GM06990 (cell line): ENCODE measurements around the gene CACNB2.

Source experiments
- DNase-seq: peaks from one replicate; pipeline ENCODE4 v3.0.0-alpha.2; 2011; ENCODE audit not compliant: insufficient read length; ENCODE audit errors: extremely low read depth
- H3K27me3 ChIP-seq: replicated peaks from 2 replicates; pipeline ENCODE4 v1.6.0; 2011; ENCODE audit warnings: low read length; ENCODE audit not compliant: control insufficient read depth, insufficient read depth
- H3K36me3 ChIP-seq: 2 replicates; pipeline ENCODE4 v1.5.1; 2011; ENCODE audit warnings: low read length; ENCODE audit not compliant: control insufficient read depth, insufficient read depth
- H3K4me3 ChIP-seq: replicated peaks from 2 replicates; pipeline ENCODE4 v1.5.1; 2011; ENCODE audit warnings: low read depth, mild to moderate bottlenecking, control low read depth, low read length
- TF ChIP-seq, protein P1 (sequence below): IDR thresholded peaks from 2 replicates; pipeline ENCODE4 v1.5.1; 2011; ENCODE audit warnings: low read length, control low read depth, mild to moderate bottlenecking, inconsistent platforms; ENCODE audit not compliant: insufficient read depth, poor library complexity, severe bottlenecking

CACNB2 gene

DNA sequence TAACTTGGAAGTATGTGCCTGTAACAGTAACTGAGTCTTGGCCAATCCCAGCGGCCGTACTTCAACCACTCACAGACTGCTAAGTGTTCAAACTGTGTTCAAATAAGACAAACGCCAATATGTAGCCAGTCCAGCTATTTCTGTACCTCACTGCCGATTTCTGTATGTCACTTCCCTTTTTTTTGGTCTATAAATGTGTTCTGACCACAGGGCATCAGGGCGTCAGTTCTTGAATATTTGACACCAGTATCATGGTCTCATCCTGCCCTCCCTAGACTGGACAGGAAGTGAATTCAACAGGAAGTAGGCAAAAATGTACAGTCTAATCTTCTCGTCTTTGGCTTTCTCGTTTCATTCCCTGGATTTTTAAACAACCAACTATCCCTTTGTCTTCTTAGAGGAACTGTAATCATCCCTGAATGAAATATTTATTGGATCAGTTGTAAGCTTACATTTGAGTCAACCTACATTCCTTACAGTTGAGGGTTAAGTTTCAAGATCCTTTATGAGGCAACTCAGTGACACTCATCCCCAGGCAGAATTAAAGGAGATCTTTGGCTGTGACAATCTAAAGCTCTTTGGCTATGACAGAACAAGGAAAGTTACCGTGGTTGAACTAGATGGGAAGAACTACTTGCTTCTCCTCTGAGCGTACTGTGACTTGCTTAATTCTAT, 278.5 kb downstream of the CACNB2 start:
- no peak overlapping the region for H3K4me3 ChIP-seq
- no peak for DNase-seq
- H3K36me3 ChIP-seq, result no peaks in the 10 kb centered on the region
- no peaks in the 10 kb centered on the region for H3K27me3 ChIP-seq
- TF ChIP-seq, protein P1, sequence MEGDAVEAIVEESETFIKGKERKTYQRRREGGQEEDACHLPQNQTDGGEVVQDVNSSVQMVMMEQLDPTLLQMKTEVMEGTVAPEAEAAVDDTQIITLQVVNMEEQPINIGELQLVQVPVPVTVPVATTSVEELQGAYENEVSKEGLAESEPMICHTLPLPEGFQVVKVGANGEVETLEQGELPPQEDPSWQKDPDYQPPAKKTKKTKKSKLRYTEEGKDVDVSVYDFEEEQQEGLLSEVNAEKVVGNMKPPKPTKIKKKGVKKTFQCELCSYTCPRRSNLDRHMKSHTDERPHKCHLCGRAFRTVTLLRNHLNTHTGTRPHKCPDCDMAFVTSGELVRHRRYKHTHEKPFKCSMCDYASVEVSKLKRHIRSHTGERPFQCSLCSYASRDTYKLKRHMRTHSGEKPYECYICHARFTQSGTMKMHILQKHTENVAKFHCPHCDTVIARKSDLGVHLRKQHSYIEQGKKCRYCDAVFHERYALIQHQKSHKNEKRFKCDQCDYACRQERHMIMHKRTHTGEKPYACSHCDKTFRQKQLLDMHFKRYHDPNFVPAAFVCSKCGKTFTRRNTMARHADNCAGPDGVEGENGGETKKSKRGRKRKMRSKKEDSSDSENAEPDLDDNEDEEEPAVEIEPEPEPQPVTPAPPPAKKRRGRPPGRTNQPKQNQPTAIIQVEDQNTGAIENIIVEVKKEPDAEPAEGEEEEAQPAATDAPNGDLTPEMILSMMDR, result no peak

DNA sequence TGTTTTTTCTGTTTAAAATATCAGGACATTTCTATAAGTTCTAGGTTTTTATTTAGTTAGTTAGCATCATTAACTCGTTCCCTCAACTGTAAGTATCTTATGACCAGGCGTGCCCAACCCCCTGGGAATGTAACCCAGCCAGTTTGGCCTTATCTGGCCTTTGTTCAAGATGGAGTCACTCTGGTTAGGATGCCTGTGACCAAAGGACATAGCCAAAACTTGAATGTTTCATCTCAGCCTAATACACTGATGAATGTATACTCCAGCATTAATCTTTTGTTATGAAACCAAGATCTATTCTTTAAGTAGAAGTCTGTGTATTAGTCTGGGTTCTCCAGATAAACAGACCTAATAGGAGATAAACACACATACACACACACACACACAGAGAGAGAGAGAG, 279.7 kb downstream of the CACNB2 start:
- Histone ChIP-seq H3K27me3 (no peaks in the 10 kb centered on the region), H3K4me3 (no peak overlapping the region), H3K36me3 (no peaks in the 10 kb centered on the region)
- TF ChIP-seq, protein P1, result no peak
- DNase-seq, result no peak

DNA sequence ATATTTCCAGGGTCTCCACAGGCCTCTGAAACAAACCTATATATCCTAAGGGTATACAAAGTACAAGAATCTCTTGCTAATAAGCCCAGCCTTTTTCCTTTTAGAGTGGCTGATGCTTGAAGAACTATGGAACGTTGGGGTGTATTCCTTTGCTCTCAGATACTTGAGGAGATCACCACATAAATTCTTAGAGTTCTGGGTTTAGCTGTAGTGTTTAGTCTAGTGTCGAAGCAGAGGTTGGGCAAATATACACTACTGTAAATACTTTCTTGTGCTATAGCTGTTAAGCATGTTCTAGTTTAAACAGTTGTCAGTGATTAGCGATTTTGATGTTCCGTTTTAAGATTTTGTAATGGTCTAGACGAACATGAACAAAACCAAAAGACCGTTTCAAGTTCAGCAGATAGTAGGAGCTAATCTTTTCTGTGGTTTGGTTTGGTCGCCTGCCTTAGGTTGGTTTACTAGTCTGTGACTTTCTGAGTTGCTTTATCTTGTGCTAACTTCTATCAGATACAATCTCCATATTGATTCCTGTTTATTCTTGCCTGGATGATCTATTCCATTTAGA, 281.6 kb downstream of the CACNB2 start:
- Histone ChIP-seq H3K4me3 (no peak overlapping the region), H3K36me3 (no peaks in the 10 kb centered on the region), H3K27me3 (no peaks in the 10 kb centered on the region)
- no peak for DNase-seq
- TF ChIP-seq, protein P1, result no peak

DNA sequence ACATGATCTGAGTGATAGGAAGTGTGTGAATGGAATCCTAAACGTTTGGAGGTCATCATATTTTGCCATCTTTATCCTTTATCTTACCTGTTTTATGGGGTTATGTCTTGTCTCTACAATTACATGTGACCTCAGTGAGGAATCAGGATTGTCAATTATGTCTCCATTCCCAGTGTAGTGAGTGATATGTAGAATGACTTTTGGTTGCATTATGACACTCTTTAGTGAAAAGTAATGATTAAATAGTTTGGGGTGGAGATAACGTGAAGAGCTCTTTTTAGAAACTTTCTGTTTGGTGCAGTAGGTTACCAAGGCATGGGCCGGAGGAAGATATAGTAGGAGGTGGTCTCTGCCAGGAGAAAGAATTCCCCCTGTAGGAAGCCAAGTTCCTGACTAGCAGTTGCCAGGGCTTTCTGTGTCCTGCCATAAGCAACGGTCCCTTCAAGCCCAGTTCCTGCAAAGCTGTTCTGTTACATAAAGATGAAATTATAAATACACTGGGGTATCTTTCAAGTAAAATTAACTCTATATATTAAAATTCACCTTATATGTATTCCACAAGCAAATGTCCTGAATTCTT, 282.9 kb downstream of the CACNB2 start:
- H3K36me3 ChIP-seq, result no peaks in the 10 kb centered on the region
- no peak for DNase-seq

DNA sequence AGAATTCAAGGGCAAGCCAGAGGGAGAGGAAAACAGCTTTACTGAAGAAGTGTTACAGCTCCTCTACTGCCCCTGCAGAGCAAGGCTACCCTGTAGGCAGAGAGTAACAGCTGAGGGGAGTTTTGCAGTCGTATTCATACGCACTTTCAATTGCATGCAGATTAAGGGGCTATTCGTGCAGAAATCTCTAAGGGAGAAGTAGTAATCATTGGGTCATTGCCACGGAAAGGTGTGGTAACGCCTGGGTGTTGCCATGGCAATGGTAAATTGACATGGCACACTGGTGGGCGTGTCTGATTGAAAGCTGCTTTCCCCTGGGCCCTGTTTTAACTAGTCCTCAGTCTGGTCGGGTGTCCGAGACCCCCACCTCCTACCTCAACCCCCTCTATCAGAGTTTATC, 284.0 kb downstream of the CACNB2 start:
- no peaks in the 10 kb centered on the region for H3K36me3 ChIP-seq
- H3K4me3 ChIP-seq, result no peak overlapping the region
- DNase-seq, result no peak
- TF ChIP-seq, protein P1, result no peak
- H3K27me3 ChIP-seq, result no peaks in the 10 kb centered on the region

More for the DNA sequence above, 282.9 kb downstream of the CACNB2 start:
- TF ChIP-seq, protein P1, result no peak
- no peak overlapping the region for H3K4me3 ChIP-seq
- no peaks in the 10 kb centered on the region for H3K27me3 ChIP-seq
